ENCODE results near the gene SPATA13.
"Not testable (repeated sequence)": the region's sequence is repeated elsewhere in the genome, so short reads cannot be mapped to it uniquely, and the experiment has no call there.

SPATA13 gene

GRCh38 chr13:24196593-24197197 lies 36.2 kb downstream of the SPATA13 start:
- DNase-seq (ENCODE audit: low read depth) = no peak

GRCh38 chr13:24199016-24199415 lies 38.5 kb downstream of the SPATA13 start:
- no peak for DNase-seq (ENCODE audit: low read depth)

GRCh38 chr13:24202215-24202614 lies 41.7 kb downstream of the SPATA13 start:
- DNase-seq (ENCODE audit: low read depth) = no peak

GRCh38 chr13:24203273-24203672 lies 42.8 kb downstream of the SPATA13 start:
- DNase-seq (ENCODE audit: low read depth) = no peak

- no peak for DNase-seq (ENCODE audit: low read depth)
These were observed 43.3 kb downstream of the SPATA13 start for GRCh38 chr13:24203811-24204210.

- not testable (repeated sequence) for DNase-seq (ENCODE audit: low read depth)
These were observed 44.6 kb downstream of the SPATA13 start for GRCh38 chr13:24205076-24205475.

GRCh38 chr13:24207841-24208667 lies 47.5 kb downstream of the SPATA13 start:
- DNase-seq (ENCODE audit: low read depth) = no peak

GRCh38 chr13:24209138-24209537 lies 48.6 kb downstream of the SPATA13 start:
- DNase-seq (ENCODE audit: low read depth) = no peak

GRCh38 chr13:24212254-24212653 lies 51.7 kb downstream of the SPATA13 start:
- DNase-seq (ENCODE audit: low read depth) = no peak

- no peak for DNase-seq (ENCODE audit: low read depth)
These were observed 52.2 kb downstream of the SPATA13 start for GRCh38 chr13:24212674-24213073.

- DNase-seq (ENCODE audit: low read depth) = no peak
These were observed 53.4 kb downstream of the SPATA13 start for GRCh38 chr13:24213932-24214331.

- no peak for DNase-seq (ENCODE audit: low read depth)
These were observed 54.0 kb downstream of the SPATA13 start for GRCh38 chr13:24214528-24214927.

- DNase-seq (ENCODE audit: low read depth) = no peak
These were observed 54.6 kb downstream of the SPATA13 start for GRCh38 chr13:24215126-24215525.

GRCh38 chr13:24215732-24216131 lies 55.2 kb downstream of the SPATA13 start:
- no peak for DNase-seq (ENCODE audit: low read depth)

- no peak for DNase-seq (ENCODE audit: low read depth)
These were observed 55.7 kb downstream of the SPATA13 start for GRCh38 chr13:24216176-24216575.

GRCh38 chr13:24216779-24217178 lies 56.3 kb downstream of the SPATA13 start:
- DNase-seq (ENCODE audit: low read depth) = not testable (repeated sequence)

- DNase-seq (ENCODE audit: low read depth) = no peak
These were observed 57.2 kb downstream of the SPATA13 start for GRCh38 chr13:24217601-24218281.

- DNase-seq (ENCODE audit: low read depth) = no peak
These were observed 57.8 kb downstream of the SPATA13 start for GRCh38 chr13:24218338-24218737.

GRCh38 chr13:24218977-24219376 lies 58.5 kb downstream of the SPATA13 start:
- no peak for DNase-seq (ENCODE audit: low read depth)

- DNase-seq (ENCODE audit: low read depth) = no peak
These were observed 59.7 kb downstream of the SPATA13 start for GRCh38 chr13:24220086-24220703.

- DNase-seq (ENCODE audit: low read depth) = no peak
These were observed 60.5 kb downstream of the SPATA13 start for GRCh38 chr13:24221007-24221406.

- no peak for DNase-seq (ENCODE audit: low read depth)
These were observed 62.2 kb downstream of the SPATA13 start for GRCh38 chr13:24222756-24223155.
